ENCODE measurements around the gene TCOF1. TPM values are rescaled to one million over a fixed set of nuclear protein-coding genes. Genes with fewer than 3 reads are reported as not detected.
A peak's percentile ranks its signal among the peaks of the same experiment; 100 is the strongest.

Gene TCOF1
- total and polyA plus RNA-seq, 5 experiments from 2014 or later: 1.8 to 64.6 (median 24.7) TPM

DNA sequence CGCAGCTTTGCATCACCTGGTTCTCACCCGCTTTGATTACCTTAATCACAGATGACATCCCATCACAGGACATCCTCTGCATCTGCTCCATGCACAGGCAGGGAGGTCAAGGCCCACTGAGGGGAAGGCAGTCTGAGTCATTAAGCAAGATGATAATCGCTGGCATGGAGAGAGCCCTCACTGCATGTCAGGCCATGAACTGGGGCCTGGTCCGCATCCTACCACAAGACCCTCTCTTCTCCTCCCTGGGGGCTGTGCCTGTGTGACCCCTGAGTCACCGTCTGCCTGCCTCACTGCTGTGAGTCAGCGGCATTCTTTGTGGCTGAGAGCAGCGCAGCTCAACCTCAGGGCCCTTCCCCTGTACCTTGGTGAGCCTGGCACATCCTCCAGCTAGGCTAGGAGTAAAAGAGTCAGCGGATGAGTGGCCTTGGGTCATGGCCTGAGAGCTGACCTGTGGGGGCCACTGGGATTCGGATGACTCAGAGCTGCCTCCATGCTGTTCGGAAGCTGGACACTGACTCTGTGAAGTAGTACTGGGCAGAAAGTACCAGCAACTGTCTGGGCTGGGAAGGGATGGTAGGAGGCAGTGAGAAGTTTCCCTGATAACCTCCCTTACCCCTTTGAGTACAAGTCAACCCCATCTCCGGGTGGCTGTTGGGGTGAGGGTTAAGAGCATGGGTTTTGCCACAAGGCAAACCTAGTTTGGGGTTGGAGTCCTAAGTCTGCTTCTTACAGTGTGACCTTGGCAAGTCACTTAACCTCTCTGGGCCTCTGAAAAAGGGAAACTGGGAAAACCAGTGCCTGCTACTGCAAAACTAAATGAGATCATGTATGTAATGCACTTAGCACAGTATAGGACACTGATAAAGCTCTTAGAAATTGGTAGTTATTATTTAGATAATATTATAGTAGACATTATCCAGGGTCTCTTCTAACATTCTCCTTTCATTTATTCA is 40.2 kb upstream of the TCOF1 start:
- Mint-ChIP-seq H3K27ac (peak overlapping the region in 1 of 10 donors; percentile 61), H3K36me3 (no peaks in the 10 kb centered on the region), H3K4me3 (no peak overlapping the region), H3K27me3 (peaks cover 0 to 7% (median 0%) of the 10 kb centered on the region in 5 donors), H3K4me1 (no peaks in the 10 kb centered on the region), H3K9me3 (peaks cover 0 to 3% (median 0%) of the 10 kb centered on the region in 9 donors)
- ATAC-seq (no peak), DNase-seq (no peak)
- POLR2A ChIA-PET: no interaction called here

DNA sequence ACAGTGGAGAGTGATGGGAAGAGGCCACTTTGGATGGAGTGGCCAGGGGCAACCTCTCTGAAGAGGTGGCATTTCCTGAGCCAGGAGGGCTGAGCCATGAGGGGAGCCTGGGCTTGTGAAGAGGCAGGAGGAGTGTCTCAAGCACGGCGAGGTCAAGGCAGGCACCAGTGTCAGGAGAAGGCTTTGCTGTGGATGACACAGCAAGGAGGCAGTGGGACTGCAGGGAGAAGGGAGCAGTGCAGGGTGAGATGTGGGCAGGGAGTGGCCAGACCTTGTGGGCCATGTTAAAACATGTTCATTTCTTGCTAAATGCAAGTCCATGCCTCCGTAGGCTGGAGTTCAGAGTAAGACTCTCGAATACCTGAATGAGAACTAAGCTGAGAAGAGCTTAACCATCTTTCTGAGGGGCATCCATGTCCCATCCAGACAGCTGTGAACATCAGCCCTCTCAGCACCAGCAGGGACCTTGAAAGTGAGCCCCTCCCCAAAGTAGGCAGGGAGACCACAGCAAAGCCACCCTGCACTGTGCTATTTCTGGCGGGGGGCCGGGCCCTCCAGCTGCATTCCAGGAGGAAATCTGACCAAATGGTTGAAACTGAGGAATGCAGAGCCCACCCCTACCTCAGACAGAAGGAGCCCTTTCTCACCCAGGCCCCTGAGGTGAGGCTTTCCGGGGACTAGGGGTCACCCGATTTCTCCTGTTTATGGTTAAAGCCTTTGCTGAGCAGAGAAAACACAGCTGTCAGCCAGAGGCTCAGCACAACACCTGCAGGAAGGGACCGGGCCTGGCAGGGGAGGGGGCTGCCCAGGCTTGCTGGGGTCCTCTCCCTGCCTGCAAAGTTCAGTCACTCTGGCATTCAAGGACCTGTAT is 38.6 kb upstream of the TCOF1 start:
- no peaks in the 10 kb centered on the region for H3K36me3 Mint-ChIP-seq
- ATAC-seq (no peak), DNase-seq (no peak)
- peaks cover 0 to 3% (median 0%) of the 10 kb centered on the region in 9 donors for H3K9me3 Mint-ChIP-seq
- no peaks in the 10 kb centered on the region for H3K4me1 Mint-ChIP-seq
- H3K27ac Mint-ChIP-seq: no peak overlapping the region
- no peak overlapping the region for H3K4me3 Mint-ChIP-seq
- POLR2A ChIA-PET: no interaction called here
- peaks cover 0 to 3% (median 0%) of the 10 kb centered on the region in 5 donors for H3K27me3 Mint-ChIP-seq

DNA sequence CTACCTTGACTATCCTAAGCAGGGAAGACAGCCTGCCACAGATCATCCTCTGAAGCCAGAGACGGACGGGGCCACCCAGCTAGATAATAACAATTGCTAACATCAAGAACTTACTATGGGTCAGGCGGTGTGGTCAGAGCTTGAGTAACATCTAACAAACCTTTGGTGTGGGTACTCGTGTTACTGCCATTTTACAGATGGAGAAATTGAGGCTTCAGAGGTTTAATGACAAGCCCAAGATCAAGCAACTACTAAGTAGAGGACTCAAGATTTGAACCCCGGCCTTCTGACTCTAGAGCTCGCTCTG is 38.1 kb upstream of the TCOF1 start:
- Mint-ChIP-seq H3K36me3 (no peaks in the 10 kb centered on the region), H3K4me1 (no peaks in the 10 kb centered on the region), H3K27me3 (peaks cover 0 to 3% (median 0%) of the 10 kb centered on the region in 5 donors), H3K9me3 (peaks cover 0 to 3% (median 0%) of the 10 kb centered on the region in 9 donors), H3K4me3 (no peak overlapping the region), H3K27ac (no peak overlapping the region)
- DNase-seq: no peak
- no peak for ATAC-seq
- POLR2A ChIA-PET: no interaction called here

DNA sequence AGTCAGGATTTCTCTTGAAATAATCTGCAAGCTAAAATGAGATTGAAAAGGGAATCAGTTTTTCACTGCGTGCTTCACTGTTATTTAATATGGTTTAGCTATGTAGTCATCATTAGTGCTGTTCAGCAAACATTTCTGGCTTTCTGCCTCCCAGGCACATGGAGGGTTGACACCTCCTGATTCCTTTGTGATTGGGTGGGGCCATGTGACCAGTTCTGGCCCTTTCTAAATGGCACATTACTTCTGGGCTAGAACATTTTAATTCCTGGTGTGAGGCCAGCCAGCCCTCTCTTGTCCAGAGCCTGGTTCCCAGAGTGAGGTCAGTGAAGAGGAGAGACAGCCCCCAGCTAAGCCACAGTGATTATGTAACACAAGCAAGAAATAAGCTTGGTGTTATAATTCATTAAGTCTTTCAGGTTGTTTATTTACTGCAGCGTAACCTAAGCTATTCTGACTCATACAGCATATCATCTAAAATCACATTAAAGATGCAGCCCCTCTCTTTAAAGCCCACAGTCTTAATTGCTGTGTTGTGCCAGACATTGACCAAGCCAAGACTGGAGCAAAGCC is 37.4 kb upstream of the TCOF1 start:
- H3K4me3 Mint-ChIP-seq: no peak overlapping the region
- no peaks in the 10 kb centered on the region for H3K4me1 Mint-ChIP-seq
- H3K27ac Mint-ChIP-seq: no peak overlapping the region
- H3K36me3 Mint-ChIP-seq: no peaks in the 10 kb centered on the region
- H3K27me3 Mint-ChIP-seq: peaks cover 0 to 4% (median 0%) of the 10 kb centered on the region in 5 donors
- peaks cover 0 to 3% (median 0%) of the 10 kb centered on the region in 9 donors for H3K9me3 Mint-ChIP-seq
- POLR2A ChIA-PET: no interaction called here
- ATAC-seq (no peak), DNase-seq (no peak)

DNA sequence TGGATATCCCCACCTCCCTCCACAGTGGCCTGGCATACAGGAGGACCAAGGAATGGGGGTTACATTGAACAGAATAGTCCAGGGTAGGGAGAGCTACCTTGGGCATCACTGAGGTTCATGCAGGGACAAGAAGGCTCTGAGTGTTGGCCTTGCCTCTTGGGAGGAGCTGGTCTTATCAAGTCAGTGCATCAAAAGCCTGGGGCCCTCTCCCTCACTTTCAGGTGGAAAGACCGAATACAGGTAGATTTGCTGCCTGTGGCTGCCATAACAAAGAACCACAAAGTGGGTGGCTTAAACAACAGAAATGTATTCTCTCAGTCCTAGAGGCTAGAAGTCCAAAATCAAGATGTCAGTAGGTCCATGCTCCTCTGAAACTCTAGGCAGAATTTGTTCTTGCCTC is 36.3 kb upstream of the TCOF1 start:
- Mint-ChIP-seq H3K9me3 (peaks cover 0 to 3% (median 0%) of the 10 kb centered on the region in 9 donors), H3K27me3 (peaks cover 0 to 9% (median 4%) of the 10 kb centered on the region in 5 donors), H3K27ac (no peak overlapping the region), H3K36me3 (peaks cover 0 to 2% (median 0%) of the 10 kb centered on the region in 3 donors), H3K4me1 (no peaks in the 10 kb centered on the region), H3K4me3 (no peak overlapping the region)
- POLR2A ChIA-PET: no interaction called here
- DNase-seq (no peak), ATAC-seq (no peak)

DNA sequence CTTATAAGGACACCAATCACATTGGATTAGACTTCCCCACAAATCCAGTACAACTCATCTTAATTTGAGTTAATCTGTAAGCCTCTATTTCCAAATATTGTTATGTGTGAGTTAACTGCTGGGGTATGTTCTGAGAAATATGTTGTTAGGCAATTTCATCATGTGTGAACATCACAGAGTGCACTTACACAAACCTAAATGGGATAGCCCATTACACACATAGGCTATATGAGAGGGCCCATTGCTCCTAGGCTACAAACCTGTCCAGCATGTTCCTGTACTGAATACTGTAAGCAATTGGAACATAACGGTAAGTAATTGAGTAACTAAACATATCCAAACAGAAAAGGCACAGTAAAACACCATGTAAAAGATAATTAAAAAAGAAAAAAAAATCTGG is 35.7 kb upstream of the TCOF1 start:
- H3K27me3 Mint-ChIP-seq: peaks cover 0 to 10% (median 5%) of the 10 kb centered on the region in 5 donors
- H3K4me1 Mint-ChIP-seq: no peaks in the 10 kb centered on the region
- no peak overlapping the region for H3K4me3 Mint-ChIP-seq
- H3K9me3 Mint-ChIP-seq: peaks cover 0 to 3% (median 0%) of the 10 kb centered on the region in 9 donors
- H3K27ac Mint-ChIP-seq: peak overlapping the region in 1 of 10 donors; percentile 53
- DNase-seq: no peak
- ATAC-seq: no peak
- POLR2A ChIA-PET: no interaction called here
- H3K36me3 Mint-ChIP-seq: peaks cover 0 to 2% (median 0%) of the 10 kb centered on the region in 3 donors

DNA sequence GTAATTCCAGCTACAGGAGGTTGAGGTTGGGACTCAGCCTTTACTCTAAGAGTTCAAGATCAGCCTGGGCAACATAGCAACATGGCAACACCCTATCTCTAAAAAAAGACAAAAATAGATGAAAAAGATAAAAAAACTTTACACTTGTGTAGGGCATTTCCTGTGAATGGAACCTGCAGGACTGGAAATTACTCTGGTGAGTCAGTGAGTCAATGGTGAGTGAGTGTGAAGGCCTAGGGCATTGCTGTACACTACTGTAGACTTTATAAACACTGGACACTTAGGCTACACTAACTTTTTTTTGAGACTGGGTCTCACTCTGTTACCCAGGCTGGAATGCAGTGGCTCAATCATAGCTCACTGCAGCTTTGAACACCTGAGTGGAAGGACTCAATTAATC is 35.3 kb upstream of the TCOF1 start:
- POLR2A ChIA-PET: no interaction called here
- no peak overlapping the region for H3K27ac Mint-ChIP-seq
- H3K9me3 Mint-ChIP-seq: peaks cover 0 to 3% (median 0%) of the 10 kb centered on the region in 9 donors
- H3K4me3 Mint-ChIP-seq: no peak overlapping the region
- peaks cover 0 to 2% (median 0%) of the 10 kb centered on the region in 3 donors for H3K36me3 Mint-ChIP-seq
- no peak for ATAC-seq
- H3K4me1 Mint-ChIP-seq: no peaks in the 10 kb centered on the region
- no peak for DNase-seq
- H3K27me3 Mint-ChIP-seq: peaks cover 0 to 10% (median 5%) of the 10 kb centered on the region in 5 donors

DNA sequence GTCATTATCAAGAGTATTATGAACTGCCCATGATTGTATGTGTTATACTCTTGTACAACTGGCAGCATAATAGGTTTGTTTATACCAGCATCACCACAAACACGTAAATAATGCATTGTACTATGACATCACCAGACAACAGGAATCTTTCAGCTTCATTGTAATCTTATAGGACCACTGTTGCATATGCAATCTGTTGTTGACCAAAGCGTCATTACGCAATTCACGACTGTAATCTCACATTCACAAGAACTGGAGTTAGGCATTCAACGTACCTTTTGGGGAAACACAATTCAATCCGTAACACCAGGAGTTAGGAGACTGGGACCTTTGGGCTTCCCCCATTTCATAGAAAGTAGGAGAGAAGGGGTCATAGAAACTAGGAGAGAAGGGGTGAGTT is 34.4 kb upstream of the TCOF1 start:
- no peak overlapping the region for H3K4me3 Mint-ChIP-seq
- ATAC-seq (no peak), DNase-seq (no peak)
- H3K27ac Mint-ChIP-seq: no peak overlapping the region
- H3K9me3 Mint-ChIP-seq: peaks cover 0 to 3% (median 0%) of the 10 kb centered on the region in 9 donors
- POLR2A ChIA-PET: no interaction called here
- H3K4me1 Mint-ChIP-seq: no peaks in the 10 kb centered on the region
- peaks cover 0 to 10% (median 5%) of the 10 kb centered on the region in 5 donors for H3K27me3 Mint-ChIP-seq
- peaks cover 0 to 2% (median 0%) of the 10 kb centered on the region in 3 donors for H3K36me3 Mint-ChIP-seq

DNA sequence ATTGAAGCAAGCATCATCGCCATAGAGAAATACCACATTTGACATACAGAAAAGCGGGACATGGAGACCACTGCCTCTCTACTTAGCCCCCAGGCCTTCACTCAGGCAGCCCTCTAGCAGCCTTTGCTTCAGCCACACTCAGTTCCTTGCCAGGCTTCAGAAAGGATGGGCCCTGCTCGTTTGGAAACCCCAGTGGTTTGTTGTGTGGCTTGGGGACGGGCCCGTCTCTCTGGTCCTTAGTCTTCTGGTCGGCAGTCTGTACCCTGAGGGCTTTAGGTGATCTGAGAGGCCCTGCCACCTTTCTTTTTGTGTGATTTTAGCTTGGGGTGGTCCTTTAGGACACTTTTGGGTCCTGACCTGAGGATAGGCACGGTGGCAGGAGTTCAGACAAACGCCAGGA is 33.7 kb upstream of the TCOF1 start:
- DNase-seq (no peak), ATAC-seq (no peak)
- peaks cover 0 to 3% (median 0%) of the 10 kb centered on the region in 9 donors for H3K9me3 Mint-ChIP-seq
- H3K36me3 Mint-ChIP-seq: peaks cover 0 to 2% (median 0%) of the 10 kb centered on the region in 3 donors
- no peak overlapping the region for H3K27ac Mint-ChIP-seq
- POLR2A ChIA-PET: no interaction called here
- peaks cover 0 to 10% (median 4%) of the 10 kb centered on the region in 5 donors for H3K27me3 Mint-ChIP-seq
- H3K4me1 Mint-ChIP-seq: peaks cover 0 to under 1% (median 0%) of the 10 kb centered on the region in 4 donors
- H3K4me3 Mint-ChIP-seq: no peak overlapping the region

DNA sequence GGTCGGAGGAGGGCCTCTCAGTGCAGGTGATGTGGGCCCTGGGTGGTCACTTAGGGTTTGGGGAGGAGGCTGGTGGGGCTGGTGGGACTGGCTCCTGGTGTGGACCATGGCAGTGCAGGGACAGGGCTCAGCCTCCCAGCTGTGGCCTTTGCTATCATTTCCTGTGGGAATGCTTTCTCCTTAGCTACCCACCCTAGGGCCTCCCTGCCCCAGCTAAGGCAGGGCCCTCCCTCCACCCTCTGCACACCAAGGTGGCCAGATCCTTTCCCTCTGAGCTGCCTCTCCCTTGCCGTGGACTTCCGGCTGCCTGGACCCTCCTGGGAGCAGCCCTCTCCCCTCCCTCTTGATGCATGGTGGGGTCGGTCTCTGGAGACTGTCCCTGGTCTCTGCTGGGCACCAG is 32.1 kb upstream of the TCOF1 start:
- Mint-ChIP-seq H3K4me1 (peaks cover 0 to 2% (median 0%) of the 10 kb centered on the region in 4 donors), H3K27ac (no peak overlapping the region), H3K4me3 (no peak overlapping the region), H3K36me3 (peaks cover 0 to 2% (median 0%) of the 10 kb centered on the region in 3 donors), H3K9me3 (peaks cover 0 to 3% (median 0%) of the 10 kb centered on the region in 9 donors), H3K27me3 (peaks cover 2 to 10% (median 5%) of the 10 kb centered on the region in 5 donors)
- DNase-seq (no peak), ATAC-seq (no peak)
- POLR2A ChIA-PET: no interaction called here

DNA sequence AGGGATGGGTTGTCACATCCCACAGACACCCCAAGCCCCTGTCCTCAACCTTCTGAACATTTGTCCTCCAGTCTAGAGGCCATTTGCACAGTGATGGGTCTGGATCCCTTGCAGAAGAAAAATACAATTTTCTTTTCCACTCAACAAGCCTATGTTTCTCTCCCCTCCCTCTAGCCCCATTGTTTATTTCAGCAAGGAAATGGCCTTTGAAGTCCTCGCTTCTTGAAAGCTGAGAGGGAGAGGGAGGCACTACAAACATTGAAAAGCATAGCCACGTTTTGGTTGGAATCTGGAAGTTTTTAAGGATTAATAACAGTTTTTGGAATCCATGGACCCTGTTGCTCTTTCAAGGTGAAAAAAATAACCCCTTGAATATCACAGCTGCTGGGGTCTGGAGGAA is 30.8 kb upstream of the TCOF1 start:
- peaks cover 0 to under 1% (median 0%) of the 10 kb centered on the region in 9 donors for H3K9me3 Mint-ChIP-seq
- H3K27me3 Mint-ChIP-seq: peaks cover 2 to 10% (median 5%) of the 10 kb centered on the region in 5 donors
- H3K27ac Mint-ChIP-seq: no peak overlapping the region
- peaks cover 0 to 2% (median 0%) of the 10 kb centered on the region in 4 donors for H3K4me1 Mint-ChIP-seq
- no peak for DNase-seq
- no peak overlapping the region for H3K4me3 Mint-ChIP-seq
- H3K36me3 Mint-ChIP-seq: peaks cover 0 to 2% (median 0%) of the 10 kb centered on the region in 3 donors
- no peak for ATAC-seq
- POLR2A ChIA-PET: no interaction called here

DNA sequence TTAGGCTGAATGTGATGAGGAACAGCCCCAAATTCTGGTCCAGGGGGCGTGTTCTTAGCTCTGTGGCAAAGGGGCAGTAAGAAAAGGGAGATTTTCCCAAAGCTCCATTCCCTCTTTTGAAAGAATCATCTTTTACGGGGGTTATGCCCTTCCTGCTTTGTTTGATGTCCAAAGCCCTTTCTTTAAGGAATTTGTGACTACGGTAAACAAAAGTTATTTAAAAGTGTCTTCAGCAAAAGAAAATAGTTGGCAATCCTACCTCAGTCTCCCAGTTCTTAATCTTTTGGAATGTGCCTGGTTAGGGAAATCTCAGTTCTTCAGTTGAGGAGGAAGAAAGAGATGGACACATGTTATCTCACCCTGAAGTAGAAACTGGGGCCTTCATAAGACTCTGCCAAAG is 30.4 kb upstream of the TCOF1 start:
- no peak for DNase-seq
- ATAC-seq: no peak
- H3K4me1 Mint-ChIP-seq: peaks cover 0 to 2% (median 0%) of the 10 kb centered on the region in 4 donors
- H3K4me3 Mint-ChIP-seq: no peak overlapping the region
- POLR2A ChIA-PET: no interaction called here
- H3K27ac Mint-ChIP-seq: no peak overlapping the region
- peaks cover 2 to 10% (median 5%) of the 10 kb centered on the region in 5 donors for H3K27me3 Mint-ChIP-seq
- H3K36me3 Mint-ChIP-seq: peaks cover 0 to 2% (median 0%) of the 10 kb centered on the region in 3 donors
- no peaks in the 10 kb centered on the region for H3K9me3 Mint-ChIP-seq

All from naive thymus-derived CD8-positive, alpha-beta T cell (primary cell).